Activated CD8-positive, alpha-beta memory T cell treated with anti-CD3 and anti-CD28 coated beads for 24 hours (primary cell): ENCODE results near the gene CREBRF.
A peak's percentile ranks its signal among the peaks of the same experiment; 100 is the strongest.
"Not testable (repeated sequence)": the region's sequence is repeated elsewhere in the genome, so short reads cannot be mapped to it uniquely, and the experiment has no call there.

ENCODE experiments used
- DNase-seq: peaks from one replicate; pipeline ENCODE4 v3.0.0-alpha.2; 2020

The CREBRF gene

DNA sequence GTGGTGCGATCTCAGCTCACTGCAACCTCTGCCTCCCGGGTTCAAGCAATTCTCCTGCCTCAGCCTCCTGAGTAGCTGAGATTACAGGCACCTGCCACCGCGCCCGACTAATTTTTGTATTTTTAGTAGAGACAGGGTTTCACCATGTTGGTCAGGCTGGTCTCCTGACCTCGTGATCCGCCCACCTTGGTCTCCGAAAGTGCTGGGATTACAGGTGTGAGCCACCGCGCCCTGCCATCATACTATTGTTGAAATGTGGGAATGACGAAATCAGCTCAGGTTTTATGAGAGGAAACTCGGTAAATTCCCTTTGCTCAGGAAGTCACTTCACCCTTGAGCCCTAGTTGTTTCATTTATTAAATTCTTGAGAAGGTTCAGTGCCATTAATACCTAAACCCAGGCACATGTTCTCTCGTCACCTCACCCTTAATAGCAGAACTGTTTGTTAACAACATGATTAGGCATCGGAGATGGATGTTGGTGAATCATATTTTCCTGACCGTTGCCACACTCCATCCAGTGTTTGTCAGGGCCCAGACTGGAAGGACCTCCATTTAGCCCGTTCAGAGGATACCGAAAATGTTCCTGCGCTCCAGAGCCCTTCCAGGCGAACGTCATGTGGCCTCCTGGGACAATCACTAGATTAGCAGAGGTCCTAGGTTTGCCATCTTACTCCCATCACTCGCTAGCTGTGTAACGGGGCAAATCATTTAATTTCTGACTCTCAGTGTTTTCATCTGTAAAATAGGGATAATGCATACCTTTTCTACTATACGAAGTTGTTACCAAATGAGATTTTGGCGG is 20.0 kb upstream of the CREBRF start:
- DNase-seq: no peak

DNA sequence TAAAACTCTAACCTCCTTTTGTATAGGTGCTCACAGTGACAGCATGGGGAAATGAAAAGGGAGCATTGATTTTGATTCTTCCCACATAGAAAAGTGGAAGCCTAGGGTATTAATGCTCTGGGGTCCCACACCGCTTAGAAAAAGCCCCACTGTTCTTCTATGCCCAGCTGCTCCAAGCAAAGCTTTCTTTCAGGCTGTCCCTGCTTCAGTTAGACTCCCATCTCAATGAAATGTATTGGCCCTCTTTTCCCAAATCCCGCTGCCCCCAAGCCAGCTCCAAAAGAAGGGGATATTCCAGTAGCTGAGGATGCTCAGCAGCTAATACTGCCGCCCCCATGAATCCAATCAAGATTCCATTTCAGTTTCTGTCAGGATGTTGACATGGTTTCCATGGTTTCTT is 17.0 kb upstream of the CREBRF start:
- no peak for DNase-seq

DNA sequence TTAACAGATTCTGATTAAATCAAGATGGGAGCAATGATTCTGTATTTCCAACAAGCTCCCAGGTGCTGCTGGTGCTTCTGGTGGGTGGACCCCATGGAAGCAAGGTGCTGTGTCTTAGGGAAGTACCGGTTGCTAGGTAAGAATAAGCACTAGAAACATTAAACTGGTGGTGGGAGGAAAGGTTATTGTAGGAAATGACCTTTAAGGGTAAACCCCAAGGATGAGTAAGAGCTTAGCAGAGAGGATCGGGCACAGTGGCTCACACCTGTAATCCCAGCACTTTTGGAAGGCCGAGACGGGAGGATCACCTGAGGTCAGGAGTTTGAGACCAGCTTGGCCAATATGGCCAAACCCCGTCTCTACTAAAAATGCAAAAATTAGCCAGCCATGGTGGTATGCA is 16.2 kb upstream of the CREBRF start:
- no peak for DNase-seq

DNA sequence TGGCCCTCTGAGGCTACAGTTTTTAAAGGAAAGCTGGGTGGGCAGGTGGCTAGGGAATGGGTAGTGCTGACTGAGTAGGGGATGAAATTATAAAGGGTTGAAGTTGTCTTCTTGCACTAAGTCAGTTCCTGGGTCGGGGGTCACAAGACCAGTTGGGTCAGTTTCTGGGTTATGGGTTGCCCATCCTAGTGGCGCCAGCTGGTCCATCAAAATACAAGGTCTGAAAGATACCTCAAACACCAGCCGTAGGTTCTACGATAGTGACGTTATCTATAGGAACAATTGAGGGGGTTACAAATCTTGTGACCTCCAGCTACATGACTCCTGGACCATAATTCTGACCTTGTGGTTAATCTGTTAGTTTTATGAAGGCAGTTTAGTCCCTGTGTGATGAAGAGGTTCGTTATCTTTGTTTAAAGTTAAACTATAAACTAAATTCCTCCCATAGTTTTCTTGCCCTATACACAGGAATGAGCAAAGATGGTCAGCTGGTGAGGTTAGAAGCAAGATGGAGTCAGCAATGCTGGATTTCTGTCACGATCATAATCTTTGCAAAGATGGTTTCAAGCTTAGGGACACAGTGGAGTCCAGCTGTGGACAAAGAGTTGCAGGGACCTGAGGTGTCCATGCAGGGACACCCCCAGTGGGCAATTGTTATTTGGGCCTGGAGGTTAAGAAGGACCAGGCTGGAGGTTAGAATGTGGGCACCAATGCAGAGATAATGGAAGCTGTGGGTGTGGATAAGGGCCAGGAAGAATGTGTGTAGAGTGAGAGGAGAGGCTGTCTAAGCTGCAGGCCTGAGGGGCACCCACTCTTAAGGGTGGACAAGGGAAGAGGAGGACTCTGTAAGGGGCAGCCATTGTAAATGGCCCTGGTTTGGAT is 14.0 kb upstream of the CREBRF start:
- no peak for DNase-seq

DNA sequence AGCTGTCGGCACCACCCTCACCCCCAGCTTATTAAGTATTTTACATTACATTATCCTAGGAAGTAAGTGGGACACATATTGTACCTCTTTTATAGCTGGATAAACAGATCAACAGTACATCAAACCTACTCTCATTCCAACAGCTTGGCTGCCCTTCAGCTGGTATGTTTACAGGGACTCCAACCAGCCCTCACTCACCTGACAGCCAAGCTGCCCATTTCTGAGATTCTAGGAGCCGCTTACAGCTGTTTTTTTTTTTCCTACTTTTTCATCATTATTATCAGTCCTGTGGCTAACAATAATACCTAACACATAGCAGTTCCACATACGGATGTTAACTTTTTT is 13.4 kb upstream of the CREBRF start:
- DNase-seq: no peak

DNA sequence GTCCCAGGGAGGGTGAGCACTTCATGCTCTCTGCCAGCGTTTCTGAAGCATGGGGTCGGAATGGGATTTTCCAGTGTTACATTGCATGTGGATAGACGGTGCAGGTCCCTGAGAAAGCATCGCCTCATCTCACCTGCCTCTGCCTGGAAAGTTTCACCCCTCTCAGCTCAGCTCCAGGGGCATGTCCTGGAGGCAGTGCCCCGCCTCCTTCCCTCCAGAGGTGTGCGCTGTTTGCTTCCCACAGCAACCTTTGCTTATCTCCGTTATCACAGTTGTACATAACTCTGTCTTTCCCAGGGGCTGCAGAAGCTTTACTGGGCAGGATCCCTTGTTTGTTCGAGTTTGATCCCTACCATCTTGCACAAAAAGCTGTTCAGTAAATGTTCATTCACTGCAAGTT is 10.7 kb upstream of the CREBRF start:
- DNase-seq: no peak

DNA sequence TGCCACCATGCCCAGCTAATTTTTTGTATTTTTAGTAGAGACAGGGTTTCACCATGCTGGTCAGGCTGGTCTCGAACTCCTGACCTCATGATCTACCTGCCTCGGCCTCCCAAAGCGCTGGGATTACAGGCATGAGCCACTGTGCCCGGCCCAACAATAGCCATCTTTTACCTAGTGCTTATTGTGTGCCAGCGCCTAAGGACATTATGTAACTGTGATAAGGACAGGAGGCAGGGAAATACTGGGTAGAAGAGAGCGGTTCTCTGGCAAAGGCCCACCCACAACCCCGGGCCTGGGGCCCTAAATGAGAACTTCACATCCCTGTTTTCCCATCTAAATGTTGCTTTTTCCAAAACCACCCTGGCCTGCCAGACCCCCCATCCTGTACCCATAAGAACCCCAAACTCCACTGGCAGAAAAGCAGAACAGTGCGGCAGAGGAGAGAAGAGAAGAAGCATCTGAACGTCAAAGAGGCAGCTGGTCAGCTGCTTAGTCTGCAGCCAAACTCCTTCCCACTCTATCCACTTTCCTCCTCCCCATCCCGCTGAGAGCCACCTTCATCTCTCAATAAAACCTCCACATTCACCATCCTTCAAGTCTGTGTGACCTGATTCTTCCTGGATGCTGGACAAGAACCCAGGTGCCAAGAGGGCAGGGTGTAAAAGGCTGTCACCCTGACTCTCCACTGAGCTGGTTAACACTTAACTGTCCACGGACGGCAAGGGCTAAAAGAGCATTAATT is 8.9 kb upstream of the CREBRF start:
- DNase-seq: not testable (repeated sequence)

DNA sequence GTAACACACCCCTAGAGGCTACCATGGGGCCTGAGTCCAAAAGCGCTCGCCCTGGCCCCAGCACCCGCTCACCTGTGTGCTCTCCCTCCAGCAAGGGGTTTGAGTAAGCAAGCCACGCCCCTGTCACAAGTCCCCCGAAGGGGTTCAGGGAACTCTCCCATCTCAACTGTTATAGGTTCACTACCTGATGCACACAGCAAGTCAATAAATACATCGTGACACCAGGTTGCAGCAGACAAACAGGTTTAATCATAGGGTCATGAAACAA is 8.4 kb upstream of the CREBRF start:
- no peak for DNase-seq

DNA sequence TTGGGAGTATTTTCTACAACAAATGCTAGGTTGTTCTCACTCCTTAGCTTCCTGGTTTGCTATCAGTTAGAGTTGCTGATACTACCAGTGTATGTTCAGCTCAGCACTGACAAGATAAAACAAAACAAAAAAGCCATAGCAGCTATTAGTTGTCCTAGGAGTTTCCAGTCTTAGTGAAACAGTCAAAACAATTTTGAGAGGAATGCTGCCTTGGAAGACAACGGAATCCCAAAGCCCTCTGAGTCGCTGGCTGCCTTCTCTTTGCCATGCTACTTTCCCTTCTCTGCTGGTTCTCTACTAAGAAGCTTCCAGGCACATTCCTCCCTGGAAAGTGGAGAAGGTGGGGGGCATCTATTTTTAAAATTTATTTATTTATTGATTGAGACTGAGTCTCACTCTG is 5.4 kb upstream of the CREBRF start:
- DNase-seq: no peak

DNA sequence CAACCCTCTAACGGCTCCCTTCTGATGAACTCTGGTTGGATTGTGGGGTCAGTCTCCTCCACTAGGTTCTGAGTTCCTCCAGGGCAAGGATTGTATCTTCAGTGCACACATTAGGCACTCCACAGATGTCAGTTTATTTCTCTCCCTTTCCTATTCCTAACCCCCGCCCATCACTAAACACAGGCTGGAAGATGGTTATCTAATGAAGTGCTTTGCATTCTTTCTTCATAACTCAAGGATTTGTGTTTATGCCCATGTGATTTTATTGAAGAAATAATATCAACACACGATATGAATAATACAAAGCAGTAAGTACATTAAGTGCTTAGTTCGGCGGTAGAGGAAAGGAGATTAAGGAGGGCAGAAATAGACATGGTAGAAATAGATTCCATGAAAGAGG is 4.4 kb upstream of the CREBRF start:
- no peak for DNase-seq

DNA sequence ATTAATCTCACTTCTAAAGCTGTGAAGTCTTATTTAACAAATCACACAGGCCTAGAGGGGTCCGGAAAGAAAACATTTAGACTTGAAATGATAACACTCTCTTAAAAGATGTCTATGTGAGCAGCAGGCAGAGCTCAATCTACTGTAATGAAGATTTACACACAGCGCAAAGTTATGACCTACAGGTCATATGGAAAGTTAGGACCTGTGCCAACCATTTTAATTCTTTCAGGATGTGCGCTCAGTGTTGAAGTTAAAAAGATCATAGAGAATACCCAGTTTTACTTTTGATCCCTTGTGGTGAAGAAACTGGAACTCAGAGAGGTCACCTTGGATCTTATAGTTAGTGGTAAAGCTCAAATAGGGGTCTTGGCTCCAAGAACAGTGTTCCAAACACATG is 3.1 kb upstream of the CREBRF start:
- DNase-seq: no peak

DNA sequence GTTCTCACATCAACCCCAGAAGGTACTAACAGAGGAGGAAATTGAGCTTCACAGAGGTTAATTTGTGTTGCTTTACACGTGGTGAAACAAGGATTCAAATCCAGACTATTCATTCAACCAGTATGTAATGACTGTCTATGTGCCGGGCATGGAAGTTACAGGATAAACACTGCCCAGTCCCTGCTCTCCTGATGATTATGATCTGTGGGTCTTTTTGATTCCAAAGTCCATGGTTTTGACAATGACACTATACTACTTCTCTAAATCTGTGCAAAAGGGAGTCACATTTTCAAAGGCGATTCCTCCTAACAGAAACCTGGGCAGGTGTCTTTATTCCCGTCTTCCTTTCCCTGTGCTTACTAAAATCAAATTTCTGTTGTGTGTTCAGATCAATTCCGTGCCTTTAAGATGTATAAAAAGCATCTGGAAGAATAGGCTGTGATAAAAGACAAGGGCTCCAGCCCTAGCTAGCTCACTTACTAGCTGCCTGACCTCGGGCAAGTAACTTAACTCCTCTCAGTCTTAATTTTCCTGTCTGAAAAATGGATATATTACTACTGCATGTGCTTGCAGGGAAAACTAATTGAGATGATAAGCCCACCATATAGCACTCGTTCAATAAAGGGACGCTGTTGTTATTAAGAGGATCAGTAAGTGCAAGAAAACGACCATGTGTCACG is 970 bp upstream of the CREBRF start:
- no peak for DNase-seq

DNA sequence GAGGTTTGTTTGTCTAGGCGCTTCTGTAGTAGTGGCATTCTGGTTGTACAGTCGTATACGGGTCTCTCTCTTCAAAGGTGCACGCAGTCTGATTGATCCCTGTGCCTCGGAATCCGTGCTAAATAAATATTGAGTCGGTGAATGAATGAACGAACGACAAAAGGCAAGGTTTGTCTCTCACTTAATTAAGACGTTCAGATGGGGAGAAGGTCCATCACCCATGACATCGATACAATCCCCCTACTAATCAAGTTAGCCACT is 500 bp upstream of the CREBRF start:
- DNase-seq: no peak

DNA sequence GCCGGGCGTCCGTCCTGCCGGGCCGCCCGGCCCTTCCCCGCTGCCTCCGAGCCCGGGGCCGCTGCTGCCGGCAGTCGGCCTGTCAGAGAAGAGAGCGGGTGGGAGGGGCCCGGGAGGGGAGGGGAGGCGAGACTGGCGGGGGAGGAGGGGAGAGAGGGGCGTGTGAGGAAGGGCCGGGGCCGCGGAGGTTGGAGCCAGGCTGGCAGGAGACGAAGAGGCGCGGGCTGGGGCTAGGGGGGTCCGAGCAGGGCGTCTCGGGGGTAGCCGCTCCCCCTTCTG is 570 bp downstream of the CREBRF start:
- no peak for DNase-seq

DNA sequence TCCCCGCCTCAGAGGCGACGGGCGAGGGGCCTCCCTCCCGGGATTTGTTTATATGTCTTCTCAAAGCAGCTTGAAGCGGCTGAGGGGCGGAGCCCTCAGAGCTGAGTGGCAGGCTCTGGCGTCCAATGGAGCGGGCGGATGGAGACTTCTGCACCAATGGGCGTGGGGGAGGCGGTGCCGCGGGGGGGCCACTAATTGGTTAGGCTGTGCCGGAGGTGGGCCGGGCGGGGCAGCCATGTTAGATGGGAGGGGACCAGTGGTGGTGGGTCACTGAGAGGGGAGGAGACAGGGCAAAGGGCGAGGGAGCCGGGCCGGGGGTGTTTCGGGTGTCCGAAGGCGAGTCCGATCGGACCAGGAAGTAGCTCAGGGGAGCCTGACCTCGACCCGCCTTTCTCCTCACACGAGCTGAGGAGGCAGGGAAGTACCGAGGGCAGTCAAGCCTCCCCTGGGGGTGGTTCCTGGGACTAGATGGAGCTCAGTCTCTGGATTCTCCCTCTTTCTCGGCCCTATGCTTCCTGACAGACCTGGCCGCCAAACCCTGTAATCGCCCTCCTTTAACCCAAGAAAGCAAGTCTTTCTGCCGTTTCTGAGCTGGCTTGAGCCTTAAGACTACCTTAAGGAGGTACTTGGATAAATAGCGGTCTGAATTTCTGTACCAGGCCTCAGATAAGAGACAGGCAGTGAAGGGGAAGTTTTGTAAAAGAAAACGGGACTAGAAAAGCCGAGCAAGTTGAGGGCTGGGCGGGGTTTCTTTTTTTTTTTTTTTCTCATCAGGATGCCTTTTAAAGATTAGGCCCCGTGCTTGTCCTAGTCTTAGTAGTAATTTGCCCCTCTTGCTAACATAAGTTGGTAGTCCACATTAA is 1.1 kb downstream of the CREBRF start:
- peak; percentile 99 for DNase-seq

DNA sequence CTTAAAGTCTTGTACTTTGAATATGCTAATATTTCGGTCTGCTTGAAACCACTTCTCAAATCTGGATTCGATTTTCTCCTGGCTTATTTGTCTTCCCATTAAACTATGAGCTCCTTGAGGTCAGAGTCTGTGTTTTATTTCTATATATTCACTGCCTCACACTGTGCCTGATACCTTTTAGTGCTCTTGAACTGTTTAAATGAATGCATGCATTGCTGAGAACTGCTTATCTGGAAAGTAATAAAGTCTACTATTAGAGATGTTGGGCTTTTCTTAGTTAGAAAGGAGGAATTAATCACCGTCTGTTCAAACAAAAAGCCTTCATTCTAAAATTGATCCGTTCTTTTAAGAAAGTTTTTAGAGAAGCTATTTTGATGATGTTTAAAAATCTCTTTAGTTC is 6.0 kb downstream of the CREBRF start:
- no peak for DNase-seq

DNA sequence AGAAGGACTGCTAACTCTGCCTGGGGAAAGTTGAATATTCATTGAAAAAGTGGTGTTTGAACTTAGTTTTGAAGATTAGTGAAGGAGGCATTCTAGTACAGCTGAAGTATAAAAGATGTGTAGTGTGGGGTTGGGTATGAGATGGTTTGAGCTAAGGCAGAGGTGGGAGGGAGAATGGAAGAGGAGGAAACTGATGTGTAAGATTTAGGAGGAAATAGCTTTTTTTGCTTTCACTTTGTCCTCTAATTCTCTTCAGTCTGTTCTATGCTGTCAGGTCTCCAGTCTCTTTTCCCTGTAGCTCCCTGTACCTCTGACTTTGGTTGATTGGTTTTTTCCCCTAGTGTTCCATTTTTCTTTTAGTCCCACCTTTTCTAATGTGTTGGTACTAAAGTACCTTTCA is 9.0 kb downstream of the CREBRF start:
- DNase-seq: no peak

DNA sequence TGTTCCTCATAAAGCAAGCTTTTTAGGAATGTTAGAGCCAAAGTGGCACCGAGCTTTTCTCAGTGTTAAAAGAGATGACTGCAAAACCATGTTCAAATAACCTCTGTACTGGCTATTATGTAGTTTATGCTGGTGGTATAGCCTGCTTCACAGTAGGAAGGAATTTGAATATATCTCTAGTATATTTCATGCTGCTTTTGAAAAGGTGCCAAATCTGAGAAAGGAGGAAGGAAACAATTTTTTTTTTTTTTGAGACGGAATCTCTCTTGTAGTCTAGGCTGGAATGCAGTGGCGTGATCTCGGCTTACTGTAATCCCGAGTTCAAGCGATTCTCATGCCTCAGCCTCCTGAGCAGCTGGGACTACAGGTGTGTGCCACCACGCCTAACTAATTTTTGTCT is 13.5 kb downstream of the CREBRF start:
- no peak for DNase-seq

DNA sequence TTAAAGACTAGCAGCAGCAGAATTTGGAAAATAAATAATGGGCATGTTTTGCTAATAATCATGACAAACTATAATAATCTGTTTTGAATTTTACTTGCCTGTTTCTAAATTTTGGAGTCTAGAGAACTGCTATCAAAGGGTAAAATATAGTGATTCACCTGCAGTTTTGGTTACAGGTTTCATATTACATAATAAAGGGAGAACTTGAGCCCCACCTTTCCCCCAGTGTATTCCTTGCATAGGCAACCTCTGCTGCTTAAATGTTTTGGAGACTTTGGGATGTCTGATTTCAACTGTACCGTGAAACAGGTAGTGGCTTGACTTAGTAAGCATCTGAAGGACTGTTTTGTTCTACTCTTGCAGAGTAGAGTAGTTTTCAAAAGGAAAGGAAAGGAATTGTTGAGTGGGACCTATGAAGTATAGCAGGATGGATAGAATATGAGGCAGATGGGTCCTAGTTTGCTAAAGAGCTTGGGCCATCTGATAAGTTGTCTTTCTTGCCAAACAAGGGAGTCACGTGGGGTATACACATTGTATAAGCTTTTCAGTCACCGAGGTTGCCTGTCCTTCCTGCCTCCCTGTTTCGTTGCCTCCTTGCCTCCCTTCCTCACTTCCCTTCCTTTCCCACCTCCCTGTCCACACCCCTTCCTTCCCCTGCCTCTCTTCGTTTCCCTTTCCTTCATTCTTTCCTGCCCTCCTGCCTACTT is 19.1 kb downstream of the CREBRF start:
- no peak for DNase-seq

DNA sequence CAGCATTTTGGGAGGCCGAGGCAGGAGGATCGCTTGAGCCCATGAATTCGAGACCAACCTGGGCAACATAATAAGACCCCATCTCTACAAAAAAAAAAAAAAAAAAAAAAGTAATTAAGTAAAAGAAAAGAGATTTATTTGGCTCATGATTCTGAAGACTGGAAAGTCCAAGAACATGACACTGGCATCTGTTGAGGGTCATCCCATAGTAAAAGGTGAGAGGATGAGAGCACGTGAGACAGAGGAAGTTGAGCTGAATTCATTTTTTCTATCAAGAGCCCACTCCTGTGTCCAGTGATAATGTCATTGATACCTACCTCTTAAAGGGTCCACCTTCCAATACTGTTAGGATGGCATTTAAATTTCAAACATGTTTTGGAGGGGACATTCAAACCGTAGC is 19.8 kb downstream of the CREBRF start:
- DNase-seq: no peak

DNA sequence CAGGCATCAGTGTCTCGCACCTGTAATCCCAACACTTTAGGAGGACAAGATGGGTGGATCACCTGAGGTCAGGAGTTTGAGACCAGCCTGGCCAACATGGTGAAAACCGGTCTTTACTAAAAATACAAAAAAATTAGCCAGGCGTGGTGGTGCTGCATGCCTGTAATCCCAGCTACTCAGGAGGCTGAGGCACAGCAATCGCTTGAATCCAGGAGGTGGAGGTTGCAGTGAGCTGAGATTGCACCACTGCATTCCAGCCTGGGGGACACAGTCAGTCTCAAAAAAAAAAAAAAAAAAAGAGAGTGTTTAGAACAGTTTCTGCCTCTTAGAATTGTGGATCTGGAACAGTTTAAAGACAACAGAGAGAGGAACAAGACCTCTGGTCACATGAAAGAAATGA is 20.3 kb downstream of the CREBRF start:
- not testable (repeated sequence) for DNase-seq

DNA sequence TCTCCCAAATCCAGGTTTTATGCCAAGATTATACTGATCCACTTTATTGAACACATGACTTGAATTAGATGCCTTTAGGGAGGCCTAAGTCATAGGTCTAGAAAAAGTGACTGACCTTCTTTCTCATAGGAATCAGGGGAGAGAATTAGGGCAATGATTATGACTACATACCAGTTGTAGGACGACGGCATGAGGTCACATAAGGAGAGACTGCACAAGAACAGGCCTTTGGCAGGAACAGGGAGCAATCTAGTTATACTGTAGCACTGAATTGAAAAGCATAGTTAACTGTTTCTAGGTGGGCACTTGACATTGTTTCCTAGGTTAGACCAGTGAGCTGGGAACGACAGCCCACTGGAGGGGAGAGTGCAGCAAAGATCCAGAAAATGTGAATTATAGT is 22.7 kb downstream of the CREBRF start:
- DNase-seq: no peak
